Measurements from ENCODE around the gene RPUSD4. TPM values are rescaled to one million over a fixed set of nuclear protein-coding genes. Genes with fewer than 3 reads are reported as not detected.
A peak's percentile ranks its signal among the peaks of the same experiment; 100 is the strongest.

Gene RPUSD4
- total and polyA plus RNA-seq, 2 experiments from 2014 or later: 20.8 to 60.8 TPM

DNA sequence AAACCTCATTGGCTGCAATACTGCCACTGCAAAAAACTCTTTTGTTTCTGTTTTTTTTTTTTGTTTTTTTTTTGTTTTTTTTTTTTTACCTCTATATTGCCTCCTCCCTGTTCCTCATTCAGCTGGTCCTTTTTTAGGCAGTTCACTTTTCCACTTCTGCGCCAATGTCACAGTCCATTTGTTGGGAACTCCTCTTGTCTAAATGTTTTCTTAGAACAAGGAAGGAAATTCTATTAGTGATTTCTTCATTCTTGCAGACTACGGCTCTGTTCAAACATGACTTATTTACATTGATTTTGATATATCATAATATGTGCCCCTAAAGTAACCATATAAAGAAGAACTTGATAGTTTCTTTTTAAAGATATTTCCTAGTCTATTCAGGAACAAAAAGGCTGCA lies 3.0 kb upstream of the RPUSD4 start (continued):
- no peak for TF ChIP-seq ZNF462 (CRISPR knock-in tag; IDR thresholded peaks at IDR 0.05)
- no peak for TF ChIP-seq ETS1 (IDR thresholded peaks at IDR 0.05)
- TF ChIP-seq EZH2phosphoT487 (IDR thresholded peaks at IDR 0.05; ENCODE audit: unreplicated experiment): no peak
- TF ChIP-seq POLR2AphosphoS5 (IDR thresholded peaks at IDR 0.05; ENCODE audit: low read depth): no peak
- no peak for TF ChIP-seq ZNF331 (CRISPR knock-in tag; IDR thresholded peaks at IDR 0.05; ENCODE audit: low read depth)

DNA sequence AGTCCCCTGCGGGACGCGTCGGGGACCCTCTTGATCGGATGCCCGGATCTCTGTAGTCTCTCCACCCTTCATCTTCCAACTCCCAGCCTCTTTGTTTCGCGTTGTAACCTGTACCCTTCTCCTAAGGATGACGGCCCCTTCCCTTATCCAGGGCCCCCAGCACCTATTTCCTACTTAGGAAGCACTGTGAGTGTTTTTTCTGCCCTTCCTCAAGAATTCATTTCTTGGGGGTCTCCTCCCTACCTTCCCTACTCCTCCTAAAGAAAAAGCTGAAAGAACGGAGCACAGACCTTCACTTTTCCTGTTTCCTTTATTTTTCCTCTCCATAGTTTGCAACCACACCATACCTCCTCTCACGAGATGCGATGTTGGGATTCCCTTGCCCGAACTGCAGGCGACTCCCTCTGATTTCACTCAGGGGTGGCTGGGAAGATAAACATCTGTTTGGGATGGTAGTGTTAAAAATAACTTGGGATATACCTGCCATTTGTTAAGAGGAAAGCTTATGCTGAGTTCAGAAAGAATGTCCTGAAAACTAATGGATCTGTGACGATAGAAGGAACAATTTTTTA lies 725 bp upstream of the RPUSD4 start:
- Histone ChIP-seq H3K27ac (ENCODE audit: low read depth) (0 out of 2 replicates have a peak overlapping the region, but pooled peaks have one; percentile 47), H3K79me2 (replicated peaks; ENCODE audit: insufficient read depth) (peaks cover 74% of the 10 kb centered on the region), H3F3A (replicated peaks; ENCODE audit: low read depth) (no peaks in the 10 kb centered on the region; the same call in none of the 2 replicates), H3K27me3 (ENCODE audit: insufficient read depth) (no peaks in the 10 kb centered on the region), H3K4me3 (peak overlapping the region; percentile 82), H3K4me1 (ENCODE audit: insufficient read depth) (peaks cover 19% of the 10 kb centered on the region), H2AFZ (peak overlapping the region; percentile 83), H3K4me2 (peak overlapping the region; percentile 96), H4K20me1 (replicated peaks; ENCODE audit: insufficient read depth) (peaks cover 42% of the 10 kb centered on the region), H3K36me3 (ENCODE audit: insufficient read depth) (peaks cover 26% of the 10 kb centered on the region; the same call in 1 of the 2 replicates), H3K9me2 (ENCODE audit: insufficient read depth) (no peaks in the 10 kb centered on the region)
- Mint-ChIP-seq H3K9me3 (peaks cover 2% of the 10 kb centered on the region; the same call in 1 of the 3 replicates), H3K4me3 (peak overlapping the region; percentile 98), H3K36me3 (ENCODE audit: low read depth) (peaks cover 28% of the 10 kb centered on the region), H3K27me3 (ENCODE audit: insufficient read depth, low read depth, poor library complexity) (peaks cover 8% of the 10 kb centered on the region), H3K27ac (peak overlapping the region; percentile 95), H3K4me1 (peaks cover 16% of the 10 kb centered on the region)
- DNase-seq (ENCODE audit: low spot score) (peak; percentile 27), ATAC-seq (no peak; the same call in 2 of the 3 replicates)
- TF ChIP-seq CREB1 (CRISPR knock-in tag; IDR thresholded peaks at IDR 0.05; ENCODE audit: low read depth) (no peak), NANOG (IDR thresholded peaks at IDR 0.05; ENCODE audit: borderline replicate concordance) (no peak), ZNF462 (CRISPR knock-in tag; IDR thresholded peaks at IDR 0.05) (no peak)

Data from GM23338 (cell line).